Measurements from ENCODE around the gene C14orf119.

GRCh38 chr14:23103581-23103980, 8.3 kb downstream of the C14orf119 start:
- TF ChIP-seq CTCF (IDR thresholded peaks at IDR 0.05; ENCODE audit: low read length) (no peak), EZH2 (IDR thresholded peaks at IDR 0.05; ENCODE audit: borderline replicate concordance, low read length) (no peak)
